Skeletal muscle satellite cell (primary cell): Measurements from ENCODE around the gene MEF2C.

ENCODE experiments used
- H3K27me3 ChIP-seq: 2 replicates; pipeline ENCODE4 v1.7.0; 2013; ENCODE audit warnings: low read length; ENCODE audit not compliant: control insufficient read depth, insufficient read depth
- H3K36me3 ChIP-seq: 2 replicates; pipeline ENCODE4 v1.7.0; 2013; ENCODE audit warnings: mild to moderate bottlenecking, control low read depth, low read length; ENCODE audit not compliant: insufficient read depth
- H3K4me1 ChIP-seq: 2 replicates; pipeline ENCODE4 v1.7.0; 2013; ENCODE audit warnings: low read length; ENCODE audit not compliant: control insufficient read depth, insufficient read depth
- H3K4me2 ChIP-seq: 2 replicates; pipeline ENCODE4 v1.7.0; 2013; ENCODE audit warnings: mild to moderate bottlenecking, low read length
- H3K4me3 ChIP-seq: 2 replicates; pipeline ENCODE4 v1.7.0; 2013; ENCODE audit warnings: low read length
- H3K9ac ChIP-seq: 2 replicates; pipeline ENCODE4 v1.7.0; 2013; ENCODE audit warnings: mild to moderate bottlenecking, low read depth, low read length, moderate library complexity
- H3K9me3 ChIP-seq: replicated peaks from 2 replicates; pipeline ENCODE4 v1.7.0; 2013; ENCODE audit warnings: mild to moderate bottlenecking, control low read depth, low read length

MEF2C gene

DNA sequence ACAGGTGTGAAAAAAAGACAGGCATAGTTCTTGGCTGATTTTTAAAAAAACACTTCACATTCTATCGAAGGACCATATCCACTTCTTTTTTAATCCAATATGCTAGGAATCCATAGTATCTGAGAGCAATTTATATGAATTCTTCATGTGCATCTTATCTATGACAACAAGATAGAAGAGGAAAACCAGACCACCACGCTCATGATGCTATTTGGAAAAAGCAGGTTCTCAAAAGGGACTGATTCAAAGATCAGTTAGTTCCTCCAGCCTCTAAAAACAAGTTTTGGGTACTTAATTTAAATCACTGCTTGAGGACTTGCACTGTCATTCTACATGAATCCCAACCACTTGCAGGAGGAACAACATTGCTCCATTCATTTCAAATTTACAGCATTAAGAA lies 6.3 kb downstream of the MEF2C start:
- no peak overlapping the region for H3K4me3 ChIP-seq
- no peaks in the 10 kb centered on the region for H3K27me3 ChIP-seq
- no peak overlapping the region for H3K4me2 ChIP-seq
- H3K4me1 ChIP-seq = peaks cover 5% of the 10 kb centered on the region
- no peaks in the 10 kb centered on the region for H3K9me3 ChIP-seq
- no peak overlapping the region for H3K9ac ChIP-seq
- H3K36me3 ChIP-seq = no peaks in the 10 kb centered on the region

DNA sequence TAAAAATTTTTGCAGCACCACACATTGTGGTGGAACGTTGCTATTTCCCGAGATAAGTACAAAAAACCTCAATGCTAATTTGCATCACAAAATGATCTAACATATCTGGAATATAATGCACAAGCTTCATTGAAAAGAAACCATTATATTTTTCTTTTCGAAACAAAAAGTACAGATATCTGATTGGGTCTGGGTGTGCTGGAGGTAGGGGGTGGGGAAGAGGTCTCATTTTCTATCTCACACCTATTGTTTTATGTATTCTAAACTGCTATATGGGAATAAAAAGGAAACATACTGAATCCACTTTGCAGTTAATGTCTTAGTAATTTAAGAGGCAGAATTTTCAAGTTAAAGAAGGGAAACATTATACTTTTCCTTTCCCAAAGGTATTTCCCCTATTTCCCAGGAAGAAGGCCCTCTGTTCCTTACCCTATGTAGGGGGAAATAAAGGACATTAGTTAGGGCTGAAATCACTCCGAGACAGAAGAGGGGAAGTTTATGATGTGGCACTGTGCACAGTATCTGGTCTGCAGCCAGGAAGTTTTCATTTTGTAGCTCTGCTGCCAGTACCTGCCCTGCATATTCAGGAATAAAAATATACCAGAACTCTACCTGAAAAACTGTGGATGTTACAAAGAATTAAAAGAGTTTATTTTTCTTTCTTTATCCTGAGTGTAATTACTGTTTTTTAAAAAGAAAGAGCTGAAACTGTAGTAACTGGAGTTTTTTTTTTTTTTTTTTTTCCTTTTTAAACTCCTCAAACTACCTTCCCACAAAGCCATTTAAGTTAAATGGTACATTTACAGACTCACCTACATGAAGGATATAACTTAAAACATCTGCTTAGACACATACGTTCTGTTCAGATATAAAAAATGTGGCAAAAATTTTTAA lies 7.4 kb downstream of the MEF2C start:
- no peaks in the 10 kb centered on the region for H3K27me3 ChIP-seq
- no peak overlapping the region for H3K4me3 ChIP-seq
- no peaks in the 10 kb centered on the region for H3K36me3 ChIP-seq
- H3K4me2 ChIP-seq = no peak overlapping the region
- H3K9ac ChIP-seq = peak overlapping the region; percentile 28
- H3K4me1 ChIP-seq = peaks cover 5% of the 10 kb centered on the region
- H3K9me3 ChIP-seq = no peaks in the 10 kb centered on the region

DNA sequence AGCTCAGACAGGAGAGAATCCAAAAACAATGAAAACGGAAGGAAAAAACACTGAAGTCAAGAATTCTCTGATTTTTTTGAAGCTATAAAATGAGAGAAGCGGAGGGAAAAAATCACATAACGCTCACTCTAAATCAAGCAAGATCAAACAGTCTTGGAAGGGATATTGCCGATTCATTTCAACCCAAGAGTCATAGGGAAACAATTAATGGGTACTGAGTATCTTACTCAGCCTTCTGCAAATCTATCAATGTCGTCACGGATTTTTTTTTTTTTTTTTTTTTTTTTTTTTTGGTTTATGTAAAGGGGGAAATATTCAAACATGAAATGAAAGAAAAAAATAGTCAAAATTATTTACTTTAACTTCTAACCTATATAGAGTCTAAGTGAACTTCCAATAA lies 9.5 kb downstream of the MEF2C start:
- H3K4me2 ChIP-seq = no peak overlapping the region
- H3K4me3 ChIP-seq = no peak overlapping the region

DNA sequence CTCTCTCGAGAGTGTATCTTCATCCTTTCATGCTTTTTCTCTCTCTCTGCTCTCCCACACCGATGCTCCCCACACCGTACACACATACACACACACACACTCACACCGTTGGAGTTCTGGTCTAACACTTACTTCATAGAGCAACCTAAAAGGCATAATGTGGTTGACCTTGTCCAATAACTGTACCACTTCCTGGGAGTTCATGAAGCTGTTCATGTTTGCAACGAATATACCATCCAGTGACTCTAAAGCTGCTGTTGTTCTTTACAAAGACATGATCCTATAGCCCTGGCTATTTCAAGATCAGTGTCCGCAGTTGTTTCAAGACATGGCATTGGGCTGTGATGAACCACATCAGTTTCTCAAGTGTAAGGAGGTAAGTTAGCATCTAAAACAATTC lies 10.0 kb downstream of the MEF2C start:
- H3K9ac ChIP-seq = no peak overlapping the region
- H3K4me2 ChIP-seq = no peak overlapping the region
- H3K4me3 ChIP-seq = no peak overlapping the region
- H3K4me1 ChIP-seq = no peaks in the 10 kb centered on the region
- no peaks in the 10 kb centered on the region for H3K36me3 ChIP-seq
- H3K9me3 ChIP-seq = no peaks in the 10 kb centered on the region
- H3K27me3 ChIP-seq = no peaks in the 10 kb centered on the region

More for the DNA sequence above, 9.5 kb downstream of the MEF2C start:
- H3K9ac ChIP-seq = no peak overlapping the region
- no peaks in the 10 kb centered on the region for H3K4me1 ChIP-seq
- H3K9me3 ChIP-seq = no peaks in the 10 kb centered on the region
- H3K27me3 ChIP-seq = no peaks in the 10 kb centered on the region
- no peaks in the 10 kb centered on the region for H3K36me3 ChIP-seq

DNA sequence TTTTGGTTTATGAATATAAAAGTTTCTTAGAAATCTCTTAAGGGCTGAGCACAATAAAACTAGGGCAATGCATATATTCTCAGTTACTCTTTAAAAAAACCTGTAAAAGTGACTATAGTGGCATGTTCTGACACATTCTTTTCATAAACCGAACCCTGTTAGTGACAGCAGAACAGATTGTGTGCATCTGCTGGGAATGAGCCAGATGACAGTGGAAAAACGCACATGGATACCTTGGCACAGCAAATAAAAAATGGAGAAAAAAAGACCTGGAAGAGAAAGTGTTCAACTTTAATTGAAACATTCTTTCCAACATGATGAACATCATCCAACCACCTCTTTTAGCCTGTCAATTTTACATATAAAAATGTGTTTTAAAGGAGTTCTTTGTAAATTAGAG lies 12.7 kb downstream of the MEF2C start:
- Histone ChIP-seq H3K4me3 (no peak overlapping the region), H3K9me3 (no peaks in the 10 kb centered on the region), H3K36me3 (no peaks in the 10 kb centered on the region), H3K27me3 (no peaks in the 10 kb centered on the region), H3K9ac (no peak overlapping the region), H3K4me2 (no peak overlapping the region), H3K4me1 (no peaks in the 10 kb centered on the region)

DNA sequence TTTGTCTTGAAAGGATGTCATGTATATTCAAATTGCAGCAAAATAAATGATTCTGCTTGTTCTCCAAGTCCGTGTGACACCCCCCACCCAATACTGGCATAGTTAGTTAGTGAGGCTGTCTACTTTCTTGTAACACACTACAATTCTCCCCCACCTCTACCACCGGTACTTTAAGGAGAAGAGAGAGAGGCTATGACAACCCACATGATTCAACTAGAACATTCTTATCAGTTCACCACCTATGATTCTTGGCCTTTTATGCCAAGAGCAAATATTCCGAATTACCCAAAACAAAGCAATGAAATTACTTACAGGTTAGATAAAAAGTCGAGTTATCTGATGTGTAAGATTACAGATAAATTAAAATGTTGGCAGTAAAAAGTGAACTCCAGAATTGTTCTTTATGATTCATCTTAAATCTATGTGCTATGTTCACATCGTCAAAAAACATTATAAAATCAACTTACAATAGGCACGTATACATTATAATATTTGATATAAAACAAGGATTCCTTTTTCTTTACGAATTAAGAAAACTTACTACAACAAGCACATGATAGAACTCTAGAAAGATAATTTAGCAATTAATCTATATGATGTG lies 14.4 kb downstream of the MEF2C start:
- Histone ChIP-seq H3K9ac (no peak overlapping the region), H3K4me3 (no peak overlapping the region), H3K4me1 (no peaks in the 10 kb centered on the region), H3K27me3 (no peaks in the 10 kb centered on the region), H3K9me3 (no peaks in the 10 kb centered on the region), H3K36me3 (no peaks in the 10 kb centered on the region), H3K4me2 (no peak overlapping the region)

DNA sequence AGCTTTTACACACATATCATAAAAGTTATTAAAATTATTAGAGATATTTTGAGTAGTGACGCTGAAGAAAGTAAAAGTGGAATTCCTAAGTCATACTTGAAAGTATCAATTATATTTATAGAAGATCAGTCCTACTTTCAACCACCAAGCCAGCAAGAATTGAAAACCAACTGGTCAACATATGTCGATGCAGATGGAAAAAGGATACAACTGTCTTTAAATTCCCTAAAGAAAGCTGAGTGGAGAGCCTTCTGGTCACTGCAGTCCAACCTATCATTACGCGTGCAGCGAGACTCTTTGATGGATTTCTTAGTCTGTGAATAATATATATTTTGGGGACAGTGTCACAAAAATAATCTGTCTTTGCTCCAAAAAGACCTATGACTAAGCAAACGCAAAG lies 15.3 kb downstream of the MEF2C start:
- H3K4me2 ChIP-seq = no peak overlapping the region
- H3K4me3 ChIP-seq = no peak overlapping the region
- no peak overlapping the region for H3K9ac ChIP-seq
- no peaks in the 10 kb centered on the region for H3K9me3 ChIP-seq
- no peaks in the 10 kb centered on the region for H3K27me3 ChIP-seq
- H3K4me1 ChIP-seq = no peaks in the 10 kb centered on the region
- H3K36me3 ChIP-seq = no peaks in the 10 kb centered on the region

DNA sequence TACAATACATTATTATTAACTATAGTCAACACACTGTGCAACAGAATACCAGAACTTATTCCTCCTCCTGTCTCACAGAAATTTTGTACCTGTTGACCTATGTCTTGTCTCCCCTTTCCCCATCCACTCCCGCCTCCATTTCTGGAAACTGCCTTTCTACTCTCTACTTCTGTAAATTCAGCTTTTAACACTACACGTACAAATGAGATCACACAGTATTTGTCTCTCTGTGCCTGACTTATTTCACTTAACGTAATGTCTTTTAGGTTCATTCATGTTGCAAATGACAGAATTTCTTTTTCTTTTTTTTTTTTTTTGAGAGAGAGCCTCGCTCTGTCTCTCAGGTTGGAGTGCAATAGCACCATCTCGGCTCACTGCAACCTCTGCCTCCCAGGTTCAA lies 19.5 kb downstream of the MEF2C start:
- no peak overlapping the region for H3K4me2 ChIP-seq
- H3K36me3 ChIP-seq = no peaks in the 10 kb centered on the region
- H3K4me3 ChIP-seq = no peak overlapping the region
- no peak overlapping the region for H3K9ac ChIP-seq
- H3K9me3 ChIP-seq = no peaks in the 10 kb centered on the region
- no peaks in the 10 kb centered on the region for H3K27me3 ChIP-seq
- no peaks in the 10 kb centered on the region for H3K4me1 ChIP-seq

DNA sequence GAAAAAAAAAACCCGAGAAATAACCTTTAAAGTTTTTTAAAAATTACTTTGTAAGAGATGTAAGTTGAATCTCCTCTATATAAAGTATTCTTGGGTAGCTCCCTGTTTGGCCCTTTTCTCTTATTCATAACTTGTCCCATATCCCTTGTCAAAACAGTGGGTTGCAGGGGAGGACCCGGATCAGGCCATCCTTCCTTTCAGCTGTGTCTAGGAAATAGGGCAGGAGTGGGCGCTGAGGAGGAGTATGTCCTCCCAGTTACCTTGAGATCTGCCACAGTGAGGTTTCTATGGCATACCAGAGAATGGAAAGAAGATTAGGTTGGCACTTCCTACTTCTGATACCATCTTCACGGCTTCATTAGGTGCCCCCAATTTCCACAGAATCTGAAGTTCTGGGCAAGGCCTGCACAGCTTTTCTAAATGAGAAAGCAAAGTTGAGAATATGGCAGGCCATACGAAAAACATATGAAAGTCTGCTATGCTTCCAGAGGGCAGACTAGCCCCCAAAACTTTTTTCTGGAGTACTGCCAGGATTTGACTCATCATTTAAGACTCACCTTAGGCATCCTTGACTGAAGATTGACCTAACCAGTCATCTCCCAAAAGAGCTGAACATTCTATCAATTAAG lies 20.3 kb downstream of the MEF2C start:
- Histone ChIP-seq H3K36me3 (no peaks in the 10 kb centered on the region), H3K9me3 (no peaks in the 10 kb centered on the region), H3K4me3 (no peak overlapping the region), H3K27me3 (no peaks in the 10 kb centered on the region), H3K4me1 (no peaks in the 10 kb centered on the region), H3K9ac (no peak overlapping the region), H3K4me2 (no peak overlapping the region)

DNA sequence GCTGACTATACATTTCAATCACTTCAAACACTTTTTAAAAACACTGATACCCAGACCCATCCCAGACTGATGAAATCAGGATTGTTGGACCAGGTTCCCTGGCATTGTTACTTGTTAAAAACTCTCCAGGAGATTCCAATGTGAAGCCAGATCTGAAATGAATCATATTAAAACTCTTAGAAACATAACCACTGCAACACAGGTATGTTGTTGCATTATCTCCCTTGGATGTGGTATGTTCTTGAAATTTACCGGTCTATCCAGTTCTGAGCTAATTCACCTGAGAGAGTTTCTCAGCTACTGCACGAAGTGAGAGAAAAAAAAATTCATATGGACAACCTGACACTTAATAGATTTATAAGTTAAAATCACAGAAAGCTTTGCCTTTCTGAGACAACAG lies 21.8 kb downstream of the MEF2C start:
- no peaks in the 10 kb centered on the region for H3K36me3 ChIP-seq
- no peaks in the 10 kb centered on the region for H3K27me3 ChIP-seq
- H3K4me2 ChIP-seq = no peak overlapping the region
- no peaks in the 10 kb centered on the region for H3K4me1 ChIP-seq
- no peak overlapping the region for H3K9ac ChIP-seq
- H3K9me3 ChIP-seq = no peaks in the 10 kb centered on the region
- H3K4me3 ChIP-seq = no peak overlapping the region

DNA sequence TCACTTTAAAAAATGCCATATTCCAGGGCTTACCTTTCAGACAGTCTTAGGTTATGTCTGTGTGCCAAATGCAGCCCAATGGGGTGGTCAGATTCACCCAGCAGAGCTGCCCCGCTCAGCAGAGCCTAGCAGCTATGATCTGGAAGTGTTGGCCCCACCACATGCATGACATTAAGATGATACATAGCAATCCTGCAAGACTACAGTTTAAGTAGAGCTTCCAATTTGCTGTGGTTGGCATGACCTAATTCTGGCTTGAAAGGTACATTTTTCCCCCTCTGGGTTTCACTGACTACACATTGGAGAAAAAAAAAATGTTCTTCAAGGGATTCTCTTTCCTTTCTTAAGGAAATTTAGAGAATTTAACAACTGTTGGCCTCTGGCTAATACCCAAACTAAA lies 22.5 kb downstream of the MEF2C start:
- Histone ChIP-seq H3K9me3 (no peaks in the 10 kb centered on the region), H3K27me3 (no peaks in the 10 kb centered on the region), H3K9ac (no peak overlapping the region), H3K4me2 (no peak overlapping the region), H3K4me1 (no peaks in the 10 kb centered on the region), H3K36me3 (no peaks in the 10 kb centered on the region), H3K4me3 (no peak overlapping the region)
